OCI-M2 (cell line): Measurements from ENCODE around the gene GLA.
A peak's percentile ranks its signal among the peaks of the same experiment; 100 is the strongest.

Experiments used
- DNase-seq: peaks from one replicate; lab custom pipeline; 2025; ENCODE audit not compliant: unreplicated experiment; lab: John Stamatoyannopoulos, UW

GLA gene

DNA sequence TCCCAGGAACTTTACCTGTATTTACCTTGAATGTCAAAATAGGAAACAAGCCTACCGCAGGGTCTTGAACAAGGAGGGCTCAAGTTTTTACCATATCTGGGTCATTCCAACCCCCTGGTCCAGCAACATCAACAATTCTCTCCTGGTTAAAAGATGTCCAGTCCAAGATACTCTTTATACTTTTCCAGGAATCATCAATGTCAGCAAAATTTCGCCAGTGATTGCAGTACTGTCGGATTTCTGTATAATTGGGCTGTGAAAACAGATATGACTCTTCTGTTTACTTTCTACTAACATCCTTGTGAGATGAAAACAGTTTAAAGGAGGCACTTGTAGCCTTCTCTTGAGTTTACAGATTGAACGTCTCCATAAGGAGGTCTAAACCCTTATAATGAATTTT is 9.0 kb downstream of the GLA start:
- no peak for DNase-seq

DNA sequence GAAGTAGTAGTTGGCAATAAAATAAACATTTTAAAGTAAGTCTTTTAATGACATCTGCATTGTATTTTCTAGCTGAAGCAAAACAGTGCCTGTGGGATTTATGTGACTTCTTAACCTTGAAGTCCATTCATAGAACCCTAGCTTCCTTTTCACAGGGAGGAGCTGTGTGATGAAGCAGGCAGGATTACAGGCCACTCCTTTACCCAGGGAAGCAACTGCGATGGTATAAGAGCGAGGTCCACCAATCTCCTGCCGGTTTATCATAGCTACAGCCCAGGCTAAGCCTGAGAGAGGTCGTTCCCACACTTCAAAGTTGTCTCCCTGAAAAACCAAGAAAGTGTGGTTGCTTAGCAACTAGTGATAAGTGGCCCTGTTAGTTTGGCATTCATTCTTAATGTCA is 9.9 kb downstream of the GLA start:
- DNase-seq = no peak

DNA sequence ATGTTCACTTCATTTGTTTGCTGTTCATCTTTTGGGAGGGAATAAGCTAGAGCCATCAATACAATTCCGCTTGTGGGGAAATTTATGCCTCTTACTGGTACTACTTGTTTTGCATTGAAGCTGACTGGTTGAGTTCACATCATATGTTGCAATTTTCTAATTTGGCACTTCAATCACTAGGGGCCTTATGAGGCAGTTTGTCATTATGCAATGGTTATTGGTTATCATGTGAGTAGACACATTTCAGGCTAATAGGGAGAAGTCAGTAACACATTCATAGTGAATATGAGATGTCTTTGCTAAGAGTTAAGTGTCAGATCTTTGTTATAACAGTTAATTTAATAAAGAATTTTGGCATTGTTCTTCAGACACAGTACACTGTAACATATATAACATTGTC is 11.9 kb downstream of the GLA start:
- no peak for DNase-seq

DNA sequence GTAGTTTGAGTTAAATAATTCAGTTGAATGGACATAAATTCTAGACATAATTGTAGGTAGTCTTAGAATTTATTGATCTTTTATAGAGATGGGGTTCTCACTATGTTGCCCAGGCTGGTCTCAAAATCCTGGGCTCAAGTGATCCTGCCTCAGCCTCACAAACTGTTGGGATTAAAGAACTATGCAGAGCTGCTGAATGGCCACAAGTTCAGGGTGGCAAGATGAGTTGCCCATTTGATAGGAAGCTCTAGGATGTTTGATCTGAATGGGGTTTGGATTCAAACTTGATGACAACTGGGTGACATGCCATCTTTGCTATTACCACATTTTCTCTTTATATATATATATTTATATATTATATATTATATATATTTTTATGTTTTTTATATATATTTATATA is 13.4 kb downstream of the GLA start:
- no peak for DNase-seq

DNA sequence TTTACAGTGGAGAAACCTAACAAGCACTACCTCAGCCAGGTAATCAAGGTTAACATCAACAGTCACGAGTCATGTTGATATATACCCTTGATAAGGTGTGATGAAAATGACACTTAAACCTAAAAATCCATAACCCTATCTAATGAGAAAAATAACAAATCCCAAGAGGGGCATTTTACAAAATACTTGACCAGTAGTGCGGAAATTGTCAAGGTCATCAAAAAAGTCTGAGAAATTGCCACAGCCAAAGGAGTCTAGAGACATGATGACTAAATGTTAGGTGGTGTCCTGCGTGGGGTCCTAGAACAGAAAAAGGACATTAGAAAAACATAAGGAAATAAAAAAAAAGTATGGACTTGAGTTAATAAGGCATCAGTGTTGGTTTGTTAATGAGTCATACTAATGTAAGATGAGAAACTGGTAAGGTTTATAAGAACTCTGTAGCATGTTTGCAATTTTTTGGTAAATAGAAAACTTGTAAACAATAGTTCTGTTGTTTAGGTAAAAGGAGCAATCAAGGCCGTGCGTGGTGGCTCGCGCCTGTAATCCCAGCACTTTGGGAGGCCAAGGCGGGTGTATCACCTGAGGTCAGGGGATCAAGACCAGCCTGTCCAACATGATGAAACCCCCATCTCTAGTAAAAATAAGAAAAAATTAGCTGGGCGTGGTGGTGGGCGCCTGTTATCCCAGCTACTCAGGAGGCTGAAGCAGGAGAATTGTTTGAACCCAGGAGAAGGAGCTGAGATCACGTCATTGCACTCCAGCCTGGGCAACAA is 14.0 kb downstream of the GLA start:
- no peak for DNase-seq

DNA sequence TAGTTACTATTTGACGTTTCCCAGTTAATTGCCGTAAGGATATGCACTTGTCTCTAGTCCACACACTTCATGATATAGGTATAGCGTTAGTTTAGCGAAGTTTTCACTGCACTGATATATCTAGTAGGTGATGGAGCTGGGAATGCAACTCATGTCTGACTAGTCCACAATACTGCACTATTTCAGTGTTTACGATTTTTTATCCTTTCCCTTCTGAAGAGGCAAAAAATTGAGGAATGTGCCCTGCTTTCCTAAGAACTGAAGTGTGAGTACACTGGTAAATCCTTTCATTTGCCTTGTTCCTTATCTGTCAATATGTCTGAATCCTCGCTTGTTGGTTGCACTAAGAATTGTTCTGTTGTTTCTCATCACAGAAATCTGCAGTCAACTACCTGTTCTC is 15.9 kb downstream of the GLA start:
- no peak for DNase-seq

DNA sequence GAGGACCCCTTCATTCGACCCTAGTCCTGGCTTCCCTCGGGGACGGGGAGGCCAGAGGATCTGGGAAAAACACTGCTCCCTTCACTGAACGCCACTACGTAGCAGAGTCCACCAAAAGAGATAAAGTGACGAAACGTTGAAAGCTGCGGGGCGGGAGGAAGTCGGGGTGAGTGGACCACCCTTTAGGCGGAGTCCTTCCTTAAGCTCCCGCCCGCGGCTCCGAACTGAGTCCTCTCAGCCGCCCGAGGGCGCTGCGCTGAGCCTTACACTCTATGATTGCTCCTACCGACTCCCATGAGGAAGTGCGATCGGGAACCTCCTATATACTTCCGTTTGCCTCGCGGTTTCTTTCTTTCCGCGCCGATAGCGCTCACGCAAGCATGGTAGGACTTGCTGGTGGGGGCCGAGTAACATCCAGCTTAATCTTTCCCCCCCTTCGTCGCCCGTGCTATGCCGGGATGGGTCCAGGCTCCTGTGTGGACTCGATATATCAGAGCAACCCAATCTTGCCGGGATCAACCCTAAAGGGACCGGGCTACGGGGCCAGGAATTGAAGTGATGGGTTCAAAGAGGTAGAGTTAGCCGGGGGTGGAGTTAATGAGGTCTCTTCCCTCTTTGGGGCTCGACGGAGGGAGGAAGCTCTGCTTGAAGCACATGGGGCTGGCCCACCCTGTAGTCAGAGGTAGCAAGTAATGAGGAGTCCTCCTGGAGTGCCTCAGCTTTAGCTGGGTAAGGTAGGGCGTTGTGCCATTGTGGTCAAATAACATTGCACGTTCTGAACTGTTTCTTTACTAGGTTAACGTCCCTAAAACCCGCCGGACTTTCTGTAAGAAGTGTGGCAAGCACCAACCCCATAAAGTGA is 16.8 kb downstream of the GLA start, which contains the start of gene RPL36A:
Gene RPL36A, plus strand, starts transcription at position 348 of the 862 bp plus-strand sequence. Its CDS starts 33 bp downstream, at position 381.
- peak; percentile 60 for DNase-seq

DNA sequence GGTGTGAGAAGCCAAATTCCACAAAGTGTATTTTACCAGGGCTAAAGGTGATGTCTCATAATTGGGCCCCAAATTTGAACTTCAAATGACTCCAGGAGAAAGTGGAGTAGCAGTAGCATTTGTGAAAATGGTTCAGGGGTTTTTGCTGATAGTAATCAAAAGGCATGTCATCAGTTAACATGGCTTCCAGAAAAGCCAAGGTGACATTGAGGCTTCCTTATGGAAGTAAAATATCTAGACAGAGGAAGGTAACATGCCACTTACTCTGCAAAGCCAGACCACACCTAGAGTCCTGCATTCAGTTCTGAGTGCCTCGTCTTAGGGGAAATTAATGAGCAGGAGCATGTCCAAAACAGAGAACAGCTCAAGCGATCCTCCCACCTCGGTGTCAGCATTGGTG is 19.1 kb downstream of the GLA start:
- DNase-seq = no peak

DNA sequence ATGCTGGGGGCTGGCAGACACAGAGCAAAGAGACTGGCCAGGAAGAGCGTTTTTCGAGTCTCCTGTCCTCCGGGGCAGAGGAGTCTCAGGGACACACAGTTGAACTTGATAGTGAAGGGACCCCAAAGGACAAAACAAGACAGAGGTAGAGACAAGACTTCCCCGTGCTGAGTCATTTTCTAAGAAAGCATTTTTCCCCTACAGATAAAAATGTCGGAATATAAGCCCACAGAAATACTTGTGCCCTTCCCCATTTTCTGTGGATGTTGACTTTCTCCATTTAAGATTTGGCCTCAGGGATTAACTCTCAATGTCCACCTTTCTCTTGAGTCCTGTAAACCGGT is 21.2 kb downstream of the GLA start:
- DNase-seq = no peak

DNA sequence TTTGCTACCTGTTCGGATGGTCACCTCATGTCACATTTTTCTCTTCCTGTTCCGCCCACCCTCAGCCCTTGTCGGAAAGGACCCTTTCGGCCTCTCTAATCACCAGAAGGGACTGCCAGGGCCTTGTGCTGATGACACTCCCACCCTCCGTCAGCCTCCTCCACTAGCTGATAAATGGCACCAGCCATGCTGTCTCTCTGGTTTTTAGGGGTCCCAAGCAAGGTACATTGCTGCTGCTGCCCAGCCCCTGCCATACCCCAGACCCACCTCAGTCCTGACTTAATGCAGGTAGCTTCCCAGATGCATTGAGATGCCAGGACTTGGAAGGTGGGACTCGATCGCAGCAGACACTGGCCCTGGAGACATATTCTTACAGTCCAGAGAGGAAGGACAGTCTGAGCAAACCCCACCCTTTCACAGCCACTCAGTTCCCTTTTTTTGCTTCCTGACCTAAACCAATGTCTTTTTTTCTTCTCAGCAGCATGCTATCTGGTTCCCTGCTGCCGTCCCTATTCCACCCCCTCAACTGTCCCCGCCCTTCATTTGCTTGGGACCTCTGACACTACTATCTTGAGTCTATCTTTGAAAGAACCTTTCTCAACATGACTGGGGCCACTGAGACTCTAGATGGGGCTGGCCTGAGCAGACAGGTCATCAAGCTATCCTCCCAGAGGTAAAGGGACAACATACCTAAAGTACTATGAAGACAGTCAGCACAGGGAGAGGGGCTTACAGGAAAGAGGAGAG is 21.8 kb downstream of the GLA start, which contains the start of gene BTK:
Gene BTK, minus strand, starts transcription at position 397 of the 747 bp plus-strand sequence. CDS start 10,907 bp downstream, outside the sequence.
- DNase-seq = peak; percentile 11

DNA sequence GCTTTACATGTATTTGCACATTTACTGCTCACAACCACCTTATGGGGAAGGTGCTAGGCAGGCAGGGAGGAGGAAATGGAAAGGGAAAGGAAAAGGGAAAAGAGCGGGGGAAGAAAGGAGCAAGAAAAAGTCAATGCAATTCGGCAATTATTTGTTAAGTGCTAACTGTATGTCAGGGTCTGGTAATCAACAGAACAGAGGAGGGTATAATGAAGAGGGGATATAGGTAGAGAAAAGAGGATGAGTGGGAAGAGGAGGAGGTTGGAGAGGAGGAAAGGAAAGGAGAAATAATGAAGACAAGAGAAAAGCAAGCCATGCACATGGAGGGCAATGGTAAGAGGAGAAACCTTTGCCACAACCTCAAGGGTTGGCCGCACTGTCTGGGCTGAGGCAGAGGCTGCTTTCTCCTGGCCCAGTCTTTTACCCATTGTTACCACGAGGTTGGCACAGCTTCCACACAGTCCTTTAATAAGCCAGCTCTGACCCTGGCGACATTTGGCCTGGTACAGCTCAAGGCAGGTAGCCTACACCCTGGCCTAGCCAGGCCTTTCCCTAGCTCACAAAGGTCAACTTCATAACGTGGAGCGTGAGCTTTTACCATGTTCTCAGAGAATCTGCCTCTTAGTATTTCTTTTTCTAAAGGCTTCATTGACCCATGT is 22.6 kb downstream of the GLA start:
- no peak for DNase-seq

DNA sequence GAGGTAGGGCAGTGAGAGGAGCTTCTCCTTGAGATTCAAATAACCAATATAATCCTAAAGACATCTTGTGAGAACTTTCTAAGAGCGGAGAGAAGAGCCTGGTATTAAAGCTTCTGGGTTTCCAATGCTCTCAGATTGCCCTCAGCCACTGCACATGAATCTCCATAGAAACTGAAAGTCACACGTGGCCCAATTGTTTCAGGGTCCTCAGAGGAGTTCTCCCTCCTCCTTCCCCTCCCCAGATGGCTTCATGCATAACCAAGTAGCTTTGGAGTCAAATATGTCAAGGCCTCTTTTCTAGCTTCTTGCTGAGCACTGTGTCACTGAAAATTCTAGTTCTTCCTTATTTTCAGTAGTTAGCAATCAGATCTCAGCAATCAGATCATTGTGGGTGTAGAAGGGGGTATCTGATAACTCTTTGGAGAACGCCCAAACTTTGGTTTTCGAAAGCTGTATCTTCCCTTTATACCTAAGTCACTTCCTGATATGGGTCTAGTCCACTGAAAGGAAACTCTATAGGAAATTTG is 24.0 kb downstream of the GLA start:
- no peak for DNase-seq

DNA sequence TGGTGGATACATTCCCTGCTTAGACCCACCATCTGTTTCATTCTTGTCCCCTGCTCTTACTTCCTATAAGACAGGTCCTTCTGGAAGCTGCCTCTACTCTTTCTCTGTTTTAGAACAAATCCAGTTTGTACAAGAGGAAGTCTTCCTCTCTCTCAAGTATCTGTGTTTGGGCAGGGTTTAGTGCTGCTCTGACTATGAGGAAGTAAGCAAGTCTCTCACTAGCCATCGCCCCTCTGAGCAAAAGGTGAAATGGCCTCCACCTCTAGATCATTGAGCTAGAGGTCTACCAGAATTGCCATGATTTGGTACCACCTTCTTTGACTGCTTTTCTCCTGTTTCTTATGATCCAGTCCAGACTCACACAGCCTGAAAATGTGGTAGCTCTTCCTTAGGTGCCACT is 30.2 kb downstream of the GLA start:
- no peak for DNase-seq

DNA sequence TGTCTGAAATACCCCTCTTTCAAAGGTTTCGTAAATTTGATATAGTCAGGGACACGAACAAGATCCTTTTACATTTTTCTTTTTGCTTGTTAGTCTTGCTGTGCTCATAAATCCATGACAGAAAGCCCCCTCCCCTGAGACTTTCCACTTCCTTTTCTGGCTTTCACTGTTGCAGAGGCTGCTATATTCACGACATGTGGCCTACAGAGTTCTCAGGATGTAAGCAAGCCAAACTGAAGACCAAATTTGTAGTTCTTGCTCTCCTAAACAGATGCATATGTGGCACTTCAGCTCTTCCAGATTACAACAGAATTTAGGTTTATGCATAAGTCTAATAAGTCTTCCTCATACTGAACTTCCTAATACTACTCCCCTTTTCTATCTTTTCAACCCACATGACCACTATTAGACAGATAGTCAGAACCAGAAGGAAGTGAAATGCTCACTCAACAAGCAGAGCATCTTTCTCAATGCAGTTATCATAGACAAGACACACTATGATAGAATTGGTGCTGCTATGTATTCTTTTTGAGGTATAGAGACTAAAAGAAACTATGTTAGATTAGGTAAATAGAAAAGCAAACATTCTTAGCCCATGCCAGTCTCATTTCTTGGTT is 36.7 kb downstream of the GLA start:
- DNase-seq = no peak

DNA sequence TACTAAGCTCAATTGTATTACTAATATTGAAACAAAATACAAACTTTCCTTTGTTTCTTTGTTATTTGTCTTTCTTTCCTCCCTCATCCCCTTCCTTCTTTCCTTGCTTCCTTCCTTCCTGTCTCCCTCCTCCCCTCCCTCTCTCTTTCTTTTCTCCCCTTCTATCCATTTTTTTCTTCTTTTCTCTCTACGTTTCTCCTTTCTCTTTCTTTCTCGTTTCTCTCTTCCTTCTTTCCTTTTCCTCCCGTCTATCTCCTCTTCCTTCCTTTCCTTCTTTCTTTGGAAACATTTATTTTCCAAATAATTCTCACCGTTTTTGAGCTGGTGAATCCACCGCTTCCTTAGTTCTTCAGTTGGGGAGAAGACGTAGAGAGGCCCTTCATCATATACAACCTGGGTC is 38.0 kb downstream of the GLA start:
- no peak for DNase-seq

DNA sequence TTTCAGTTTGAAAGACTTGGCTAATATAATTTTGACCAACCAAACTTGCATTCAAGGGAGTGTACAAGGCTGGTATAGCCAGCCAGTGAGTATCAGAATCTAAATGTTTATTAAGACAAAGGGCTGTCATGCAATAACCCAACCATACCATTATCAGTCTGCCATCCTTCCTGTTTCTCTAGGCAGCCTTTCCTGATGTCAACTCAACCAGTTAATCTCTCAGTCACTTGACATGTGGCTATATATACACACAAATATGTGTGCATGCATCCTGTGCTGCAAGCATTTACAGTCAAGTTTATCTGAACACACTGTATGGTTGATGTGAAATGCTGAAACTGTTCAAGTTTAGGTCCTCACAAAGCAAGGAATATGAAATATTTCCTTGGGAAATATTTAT is 38.9 kb downstream of the GLA start:
- no peak for DNase-seq

DNA sequence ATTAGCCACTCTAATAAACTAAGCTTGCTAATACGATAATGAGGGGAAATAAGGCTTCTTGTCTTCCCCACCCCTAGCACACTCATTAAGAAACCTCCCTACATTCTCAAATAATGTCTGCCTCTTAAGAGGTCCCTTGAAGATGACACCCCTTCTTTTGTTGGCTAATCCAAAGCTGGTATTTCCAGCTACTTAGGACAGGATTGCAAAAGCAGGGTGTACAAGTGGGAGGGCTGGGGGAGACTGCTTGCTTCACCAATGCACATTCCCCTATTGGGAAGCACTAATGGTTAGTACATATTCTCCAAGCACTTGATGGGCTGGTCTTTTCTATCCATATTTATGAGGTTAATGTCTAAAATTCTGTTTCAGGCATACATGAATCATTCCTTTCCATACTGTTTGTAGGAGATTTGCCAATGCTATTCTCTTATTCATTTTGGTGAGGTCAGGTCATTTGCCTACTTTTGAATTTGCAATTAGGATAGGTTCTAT is 42.4 kb downstream of the GLA start:
- no peak for DNase-seq

DNA sequence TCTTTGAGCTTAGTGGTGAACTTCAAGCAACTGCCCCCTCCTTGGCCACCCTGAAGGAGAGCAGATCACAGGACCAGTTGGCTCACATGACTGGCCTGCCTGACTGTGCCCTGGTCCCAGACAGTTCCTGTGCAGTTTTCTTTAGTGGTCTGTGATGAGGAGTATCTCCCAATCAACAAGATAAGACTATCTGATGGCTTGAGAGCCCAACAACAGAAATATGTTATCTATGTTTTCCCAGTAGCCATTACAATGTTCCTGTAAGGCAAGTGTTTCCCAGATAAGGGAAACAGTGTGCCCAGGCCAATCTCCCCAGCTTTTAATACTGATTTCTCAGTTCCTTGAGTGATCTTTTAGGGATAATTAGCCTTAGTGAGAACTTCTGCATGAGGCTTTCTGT is 45.0 kb downstream of the GLA start:
- DNase-seq = no peak

DNA sequence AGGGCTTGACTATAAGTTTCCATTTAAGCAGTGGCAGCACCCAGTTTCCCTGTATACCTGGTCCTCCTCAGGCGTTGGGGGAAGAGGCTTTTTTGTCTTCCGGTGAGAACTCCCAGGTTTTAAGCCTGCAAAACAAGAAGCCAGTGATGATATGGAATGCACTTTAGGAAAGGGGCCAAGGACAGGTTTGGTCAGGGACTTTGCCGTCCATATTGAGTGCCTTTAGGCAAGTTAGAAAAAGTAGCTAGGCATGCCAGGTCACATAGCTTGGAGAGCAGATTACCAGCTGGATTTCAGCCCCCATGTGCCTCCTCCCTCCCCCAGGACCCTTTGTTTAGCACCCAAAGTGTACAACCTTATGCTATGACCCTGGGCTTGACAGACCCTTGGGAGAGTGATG is 45.6 kb downstream of the GLA start:
- no peak for DNase-seq

DNA sequence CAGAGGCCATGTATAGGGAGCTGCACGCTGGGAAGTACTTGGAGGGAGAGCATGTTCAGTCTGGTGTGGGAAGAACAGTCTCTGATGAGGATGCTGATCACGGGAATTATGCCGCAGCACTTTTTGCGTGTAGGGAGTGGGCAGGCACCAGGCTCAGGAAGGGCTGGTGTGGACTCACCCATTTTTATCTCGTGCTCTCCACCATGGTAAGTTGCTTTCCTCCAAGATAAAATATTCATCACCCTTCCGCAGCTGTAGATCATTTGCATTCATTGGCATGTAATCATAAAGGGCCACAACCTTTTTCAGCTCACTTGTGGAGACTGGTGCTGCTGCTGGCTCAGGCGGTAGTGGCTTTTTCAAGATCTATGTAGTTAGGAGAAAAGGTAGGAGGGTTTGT is 47.3 kb downstream of the GLA start:
- DNase-seq = no peak
